Stomach smooth muscle (tissue), 2 donors: Measurements from ENCODE around the gene PLEKHH2.
"Not testable (repeated sequence)": the region's sequence is repeated elsewhere in the genome, so short reads cannot be mapped to it uniquely, and the experiment has no call there.

Source experiments
- H3K27ac ChIP-seq: one replicate; pipeline ENCODE4 v1.7.0; 2013; ENCODE audit warnings: mild to moderate bottlenecking, low read length, inconsistent platforms
- H3K27me3 ChIP-seq, 2 donors: one replicate each; pipeline ENCODE4 v1.7.0; 2013; ENCODE audit warnings: low read length in 2 of 2; ENCODE audit not compliant: insufficient read depth in 2 of 2, control insufficient read depth in 1 of 2
- H3K36me3 ChIP-seq, 2 donors: one replicate each; pipeline ENCODE4 v1.7.0; 2013; ENCODE audit warnings: low read length in 2 of 2; ENCODE audit not compliant: control insufficient read depth in 2 of 2, insufficient read depth in 2 of 2
- H3K4me1 ChIP-seq: one replicate; pipeline ENCODE4 v1.7.0; 2013; ENCODE audit warnings: low read length; ENCODE audit not compliant: control insufficient read depth, insufficient read depth
- H3K4me3 ChIP-seq, 2 donors: one replicate each; pipeline ENCODE4 v1.7.0; 2013; ENCODE audit warnings: low read length in 2 of 2
- H3K9ac ChIP-seq, 2 donors: one replicate each; pipeline ENCODE4 v1.7.0; 2013; ENCODE audit warnings: low read length in 2 of 2, mild to moderate bottlenecking in 1 of 2
- H3K9me3 ChIP-seq, 2 donors: one replicate each; pipeline ENCODE4 v1.7.0; 2013; ENCODE audit warnings: low read length in 2 of 2; ENCODE audit not compliant: control insufficient read depth in 2 of 2
- donor health status: healthy.
- donor health status: Pancreatic carcinoma.

The PLEKHH2 gene

DNA sequence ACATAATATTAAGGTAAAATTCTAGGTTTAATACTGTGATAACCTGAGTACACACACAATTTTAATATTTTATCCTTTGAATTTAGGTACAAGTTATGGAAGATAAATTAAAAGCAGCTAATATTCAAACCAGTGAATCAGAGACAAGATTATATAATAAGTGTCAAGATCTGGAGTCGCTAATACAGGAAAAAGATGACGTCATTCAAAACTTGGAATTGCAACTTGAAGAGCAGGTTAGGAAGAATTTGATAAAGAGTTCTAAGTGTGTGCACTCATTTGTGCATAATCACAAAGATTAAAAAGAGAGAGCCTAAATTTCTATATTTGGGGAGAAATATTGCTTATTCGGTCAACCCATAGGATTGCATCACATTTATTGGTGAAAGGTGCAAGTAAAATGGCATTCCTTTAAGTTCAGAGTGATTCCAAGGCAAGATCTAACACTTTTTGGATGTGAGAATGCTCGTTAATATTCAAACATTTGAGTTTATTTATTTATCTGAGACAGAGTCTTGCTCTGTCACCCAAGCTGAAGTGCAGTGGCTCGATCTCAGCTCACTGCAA, 55.5 kb downstream of the PLEKHH2 start:
- Histone ChIP-seq H3K9ac (no peak overlapping the region), H3K36me3 (peaks cover 2 to 3% of the 10 kb centered on the region in 2 donors), H3K4me3 (no peak overlapping the region), H3K9me3 (no peaks in the 10 kb centered on the region), H3K27me3 (no peaks in the 10 kb centered on the region), H3K27ac (no peak overlapping the region), H3K4me1 (no peaks in the 10 kb centered on the region)

GRCh38 chr2:43698140-43698539, 61.1 kb downstream of the PLEKHH2 start:
- H3K9ac ChIP-seq, H3K9me3 ChIP-seq, H3K27ac ChIP-seq, H3K4me1 ChIP-seq, H3K4me3 ChIP-seq, H3K36me3 ChIP-seq, H3K27me3 ChIP-seq: not testable (repeated sequence)

DNA sequence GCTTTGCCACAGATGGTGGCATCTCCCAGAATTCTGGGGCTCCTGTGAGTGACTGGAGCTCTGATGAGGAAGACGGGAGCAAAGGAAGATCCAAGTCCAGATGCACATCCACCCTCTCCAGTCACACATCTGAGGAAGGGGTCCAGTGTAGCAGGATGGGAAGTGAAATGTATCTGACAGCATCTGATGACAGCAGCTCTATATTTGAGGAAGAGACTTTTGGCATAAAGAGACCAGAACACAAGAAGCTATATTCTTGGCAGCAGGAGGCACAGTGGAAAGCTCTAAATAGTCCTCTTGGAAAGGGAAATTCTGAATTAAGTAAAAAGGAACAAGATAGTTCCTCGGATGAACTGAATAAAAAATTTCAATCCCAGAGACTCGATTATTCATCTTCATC, 62.7 kb downstream of the PLEKHH2 start:
- no peaks in the 10 kb centered on the region for H3K4me1 ChIP-seq
- no peak overlapping the region for H3K4me3 ChIP-seq
- H3K27me3 ChIP-seq = no peaks in the 10 kb centered on the region
- H3K36me3 ChIP-seq = peaks cover 2 to 3% of the 10 kb centered on the region in 2 donors
- H3K9me3 ChIP-seq = no peaks in the 10 kb centered on the region
- no peak overlapping the region for H3K9ac ChIP-seq
- no peak overlapping the region for H3K27ac ChIP-seq

GRCh38 chr2:43701111-43701510, 64.1 kb downstream of the PLEKHH2 start:
- Histone ChIP-seq H3K4me3 (no peak overlapping the region), H3K27me3 (no peaks in the 10 kb centered on the region), H3K9me3 (no peaks in the 10 kb centered on the region), H3K4me1 (no peaks in the 10 kb centered on the region), H3K27ac (no peak overlapping the region), H3K9ac (no peak overlapping the region), H3K36me3 (no peaks in the 10 kb centered on the region)

DNA sequence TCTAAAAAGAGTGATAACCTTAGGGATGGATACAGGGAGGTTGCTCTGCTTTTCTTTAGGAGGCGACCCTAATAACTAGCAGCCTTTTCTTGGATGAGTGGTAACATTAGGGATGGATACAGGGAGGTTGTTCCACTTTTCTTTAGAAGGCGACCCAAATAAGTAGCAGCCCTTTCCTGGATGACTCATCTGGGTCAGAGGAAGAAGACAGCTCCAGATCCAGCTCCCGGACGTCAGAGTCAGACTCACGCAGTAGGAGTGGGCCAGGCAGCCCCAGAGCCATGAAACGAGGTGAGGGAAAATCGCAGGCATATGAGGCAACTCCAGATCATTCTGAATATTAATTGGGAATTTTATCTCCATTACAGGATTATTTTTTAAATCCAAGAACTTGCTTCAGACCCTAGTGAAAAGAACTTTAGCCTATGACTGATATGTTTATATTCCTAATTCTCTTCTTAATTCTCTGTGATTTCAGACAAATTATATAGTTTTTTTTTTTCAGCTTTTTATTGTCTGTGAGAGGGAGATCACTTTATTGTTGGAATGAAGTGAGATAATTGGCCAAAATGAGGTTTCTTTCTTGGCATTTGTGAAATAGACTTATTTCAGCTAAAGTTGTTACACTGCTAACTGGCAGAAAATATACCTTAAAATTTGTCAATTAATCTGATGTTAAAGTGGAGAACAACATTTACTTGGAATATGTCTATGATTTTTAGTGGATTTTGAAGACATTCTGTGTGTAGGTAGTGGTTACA, 70.4 kb downstream of the PLEKHH2 start:
- Histone ChIP-seq H3K4me3 (no peak overlapping the region), H3K9ac (no peak overlapping the region), H3K27me3 (no peaks in the 10 kb centered on the region), H3K9me3 (no peaks in the 10 kb centered on the region), H3K36me3 (no peaks in the 10 kb centered on the region), H3K27ac (no peak overlapping the region), H3K4me1 (peaks cover 3% of the 10 kb centered on the region)

DNA sequence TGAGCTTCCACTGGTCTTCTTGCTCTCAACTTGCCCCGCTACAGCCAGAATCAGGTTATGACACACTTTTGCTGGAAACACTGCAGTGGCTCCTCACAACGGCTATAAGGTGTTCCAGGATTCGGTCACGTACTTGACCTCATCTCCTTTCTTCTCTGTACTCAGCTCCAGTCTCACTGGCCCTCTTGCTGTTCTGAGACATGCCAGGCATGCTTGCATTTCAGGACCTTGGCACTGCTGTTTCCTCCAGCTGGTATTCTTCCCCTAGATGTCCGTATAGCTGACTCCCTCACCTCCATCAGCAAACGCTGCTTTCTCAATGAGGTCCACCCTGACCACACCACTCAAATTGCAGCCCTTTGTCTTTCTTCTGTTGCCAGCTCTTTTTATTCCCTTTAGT, 71.1 kb downstream of the PLEKHH2 start:
- no peaks in the 10 kb centered on the region for H3K9me3 ChIP-seq
- peaks cover 3% of the 10 kb centered on the region for H3K4me1 ChIP-seq
- no peak overlapping the region for H3K27ac ChIP-seq
- peak overlapping the region in 1 of 2 donors; percentile 1 for H3K4me3 ChIP-seq
- no peak overlapping the region for H3K9ac ChIP-seq
- no peaks in the 10 kb centered on the region for H3K27me3 ChIP-seq
- no peaks in the 10 kb centered on the region for H3K36me3 ChIP-seq

- H3K4me1 ChIP-seq = peaks cover 3% of the 10 kb centered on the region
- H3K9ac ChIP-seq = no peak overlapping the region
- no peak overlapping the region for H3K4me3 ChIP-seq
- H3K27me3 ChIP-seq = no peaks in the 10 kb centered on the region
- no peaks in the 10 kb centered on the region for H3K9me3 ChIP-seq
- H3K36me3 ChIP-seq = no peaks in the 10 kb centered on the region
- no peak overlapping the region for H3K27ac ChIP-seq
These were observed 71.8 kb downstream of the PLEKHH2 start for GRCh38 chr2:43708891-43709290.

GRCh38 chr2:43710866-43711265, 73.8 kb downstream of the PLEKHH2 start:
- no peak overlapping the region for H3K9ac ChIP-seq

GRCh38 chr2:43714164-43714563, 77.1 kb downstream of the PLEKHH2 start:
- H3K4me3 ChIP-seq = no peak overlapping the region
- H3K27ac ChIP-seq = no peak overlapping the region
- H3K27me3 ChIP-seq = no peaks in the 10 kb centered on the region
- no peaks in the 10 kb centered on the region for H3K4me1 ChIP-seq
- H3K9me3 ChIP-seq = no peaks in the 10 kb centered on the region
- no peaks in the 10 kb centered on the region for H3K36me3 ChIP-seq
- H3K9ac ChIP-seq = no peak overlapping the region

More at GRCh38 chr2:43710866-43711265, 73.8 kb downstream of the PLEKHH2 start:
- no peak overlapping the region for H3K27ac ChIP-seq
- peaks cover 3% of the 10 kb centered on the region for H3K4me1 ChIP-seq
- no peaks in the 10 kb centered on the region for H3K36me3 ChIP-seq
- no peaks in the 10 kb centered on the region for H3K9me3 ChIP-seq
- H3K4me3 ChIP-seq = no peak overlapping the region
- H3K27me3 ChIP-seq = no peaks in the 10 kb centered on the region

DNA sequence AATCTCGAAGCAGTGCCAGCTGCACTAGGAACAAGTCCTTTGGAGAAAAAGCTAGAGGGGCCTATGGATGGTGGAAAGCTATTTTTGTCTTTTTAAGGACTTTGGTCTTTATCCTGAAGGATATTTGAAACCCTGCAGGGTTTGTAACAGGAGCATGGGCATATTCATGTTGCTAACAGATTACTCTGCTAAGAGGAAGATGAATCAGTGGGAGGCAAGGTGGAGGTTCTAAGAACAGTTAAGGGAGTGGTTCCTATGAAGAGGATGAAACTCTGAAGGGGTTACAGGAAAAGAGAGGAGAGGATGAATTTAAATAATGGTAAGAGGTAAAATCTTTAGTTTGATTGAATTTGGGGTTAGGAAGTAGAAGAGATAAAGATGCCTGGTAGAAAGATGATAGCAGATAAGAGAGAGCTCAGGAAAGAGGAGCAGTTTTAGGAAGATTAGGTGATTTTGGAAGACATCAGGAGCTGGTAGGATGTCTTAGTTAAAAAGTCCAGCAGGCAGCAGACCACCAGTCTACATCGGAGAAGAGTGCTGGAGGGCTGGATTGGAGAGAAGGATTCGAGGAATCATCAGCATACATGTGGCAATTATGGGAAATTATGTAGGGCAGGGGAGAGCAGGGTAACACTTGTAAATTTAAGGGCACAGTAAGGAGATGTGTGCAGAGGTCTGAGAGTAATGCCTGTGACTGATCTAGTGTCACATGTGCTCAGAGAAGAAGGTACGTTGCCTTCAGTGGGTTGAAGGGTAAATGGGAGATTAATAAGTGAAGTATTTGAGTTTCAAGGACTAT, 78.4 kb downstream of the PLEKHH2 start:
- no peaks in the 10 kb centered on the region for H3K4me1 ChIP-seq
- H3K27me3 ChIP-seq = no peaks in the 10 kb centered on the region
- no peaks in the 10 kb centered on the region for H3K9me3 ChIP-seq
- no peaks in the 10 kb centered on the region for H3K36me3 ChIP-seq
- no peak overlapping the region for H3K4me3 ChIP-seq
- H3K27ac ChIP-seq = no peak overlapping the region
- no peak overlapping the region for H3K9ac ChIP-seq
